ENCODE measurements around the gene ZNF384.

The ZNF384 gene

DNA sequence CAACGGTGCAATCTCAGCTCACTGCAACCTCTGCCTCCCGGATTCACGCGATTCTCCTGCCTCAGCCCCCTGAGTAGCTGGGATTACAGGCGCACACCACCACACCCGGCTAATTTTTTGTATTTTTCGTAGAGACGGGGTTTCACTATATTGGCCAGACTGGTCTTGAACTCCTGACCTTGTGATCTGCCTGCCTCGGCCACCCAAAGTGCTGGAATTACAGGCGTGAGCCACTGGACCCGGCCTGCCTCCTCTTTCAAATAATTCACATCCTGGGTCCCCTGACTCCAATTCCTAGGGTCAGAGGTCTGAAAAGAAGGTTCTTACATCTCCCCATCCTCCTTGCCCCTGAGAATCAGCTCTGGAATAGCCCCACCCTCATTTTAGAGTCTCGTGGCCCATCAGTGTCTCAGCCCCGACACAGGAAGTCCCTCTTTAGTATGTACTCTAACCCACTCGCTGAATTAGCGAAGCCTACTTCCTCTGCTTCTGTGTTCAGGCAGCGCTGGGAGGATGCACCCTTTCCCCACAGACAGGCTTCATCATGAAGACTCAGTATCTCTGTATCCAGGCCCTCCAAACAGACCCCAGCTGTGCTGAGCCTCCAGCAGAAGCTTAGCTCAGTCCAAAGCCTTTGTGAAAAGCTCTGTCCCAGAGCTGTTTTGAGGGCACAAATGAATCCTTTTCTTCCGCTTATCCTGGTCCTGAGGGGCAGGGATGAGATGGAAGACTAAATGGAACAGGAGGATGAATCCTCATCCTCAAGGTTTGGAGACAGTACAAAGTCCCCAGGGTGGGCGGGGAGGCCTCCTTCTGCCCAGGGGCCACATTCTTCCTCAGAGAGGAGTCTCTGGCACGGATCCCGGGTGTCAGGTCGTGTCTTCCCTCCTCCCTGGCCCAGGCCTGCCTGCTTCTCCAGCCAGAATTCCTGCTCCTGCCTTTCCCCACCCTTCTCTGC, 56.9 kb downstream of the ZNF384 start:
- TF ChIP-seq, protein P1, sequence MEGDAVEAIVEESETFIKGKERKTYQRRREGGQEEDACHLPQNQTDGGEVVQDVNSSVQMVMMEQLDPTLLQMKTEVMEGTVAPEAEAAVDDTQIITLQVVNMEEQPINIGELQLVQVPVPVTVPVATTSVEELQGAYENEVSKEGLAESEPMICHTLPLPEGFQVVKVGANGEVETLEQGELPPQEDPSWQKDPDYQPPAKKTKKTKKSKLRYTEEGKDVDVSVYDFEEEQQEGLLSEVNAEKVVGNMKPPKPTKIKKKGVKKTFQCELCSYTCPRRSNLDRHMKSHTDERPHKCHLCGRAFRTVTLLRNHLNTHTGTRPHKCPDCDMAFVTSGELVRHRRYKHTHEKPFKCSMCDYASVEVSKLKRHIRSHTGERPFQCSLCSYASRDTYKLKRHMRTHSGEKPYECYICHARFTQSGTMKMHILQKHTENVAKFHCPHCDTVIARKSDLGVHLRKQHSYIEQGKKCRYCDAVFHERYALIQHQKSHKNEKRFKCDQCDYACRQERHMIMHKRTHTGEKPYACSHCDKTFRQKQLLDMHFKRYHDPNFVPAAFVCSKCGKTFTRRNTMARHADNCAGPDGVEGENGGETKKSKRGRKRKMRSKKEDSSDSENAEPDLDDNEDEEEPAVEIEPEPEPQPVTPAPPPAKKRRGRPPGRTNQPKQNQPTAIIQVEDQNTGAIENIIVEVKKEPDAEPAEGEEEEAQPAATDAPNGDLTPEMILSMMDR (conservative IDR thresholded peaks at IDR 0.05; ENCODE audit: low read length) = no peak
- no peak for DNase-seq (ENCODE audit: low read depth)
- H3K4me3 ChIP-seq (ENCODE audit: low read length) = no peak overlapping the region

DNA sequence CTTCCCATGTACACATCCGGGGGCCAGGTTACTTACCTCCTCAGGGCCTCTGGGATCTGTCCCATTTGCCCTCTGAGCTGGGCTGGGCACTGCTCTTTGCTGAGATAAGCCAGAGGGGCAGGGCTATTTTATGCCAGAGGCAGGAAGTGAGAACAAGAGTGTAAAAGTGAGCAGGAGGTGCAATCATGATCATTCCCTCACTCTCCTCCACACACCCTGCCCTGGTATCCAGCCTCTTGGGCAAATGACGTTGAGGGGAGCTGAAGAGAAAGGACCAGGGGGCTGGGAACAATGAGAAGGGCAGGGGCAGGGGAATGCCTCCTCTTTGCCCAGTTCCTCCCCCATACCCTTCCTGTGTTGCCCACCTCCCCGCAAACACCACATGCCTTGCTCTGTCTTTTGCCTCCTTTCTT, 57.6 kb downstream of the ZNF384 start:
- DNase-seq (ENCODE audit: low read depth) = no peak
- H3K4me3 ChIP-seq (ENCODE audit: low read length) = no peak overlapping the region
- TF ChIP-seq, protein P1 (conservative IDR thresholded peaks at IDR 0.05; ENCODE audit: low read length) = no peak

DNA sequence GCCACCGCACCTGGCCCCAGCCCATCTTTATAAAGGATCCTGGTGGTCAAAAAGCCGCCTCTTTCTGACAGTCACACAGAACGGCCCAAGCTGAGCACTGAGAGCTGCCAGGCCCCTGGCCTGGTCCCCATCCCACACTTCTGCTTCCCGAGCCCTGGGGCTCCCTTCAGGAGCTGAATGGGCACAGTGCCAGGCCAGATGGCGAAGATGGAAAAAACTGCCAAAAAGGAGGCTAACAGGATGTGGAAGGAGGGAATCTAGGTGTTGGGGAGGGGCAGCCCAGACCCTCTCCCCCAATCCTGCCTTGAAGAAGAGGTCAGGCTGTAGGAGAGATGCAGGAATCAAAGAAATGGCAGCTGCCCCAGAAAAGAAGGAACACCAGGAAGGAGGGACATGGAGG, 58.4 kb downstream of the ZNF384 start:
- no peak overlapping the region for H3K4me3 ChIP-seq (ENCODE audit: low read length)
- no peak for DNase-seq (ENCODE audit: low read depth)
- TF ChIP-seq, protein P1 (conservative IDR thresholded peaks at IDR 0.05; ENCODE audit: low read length) = no peak

DNA sequence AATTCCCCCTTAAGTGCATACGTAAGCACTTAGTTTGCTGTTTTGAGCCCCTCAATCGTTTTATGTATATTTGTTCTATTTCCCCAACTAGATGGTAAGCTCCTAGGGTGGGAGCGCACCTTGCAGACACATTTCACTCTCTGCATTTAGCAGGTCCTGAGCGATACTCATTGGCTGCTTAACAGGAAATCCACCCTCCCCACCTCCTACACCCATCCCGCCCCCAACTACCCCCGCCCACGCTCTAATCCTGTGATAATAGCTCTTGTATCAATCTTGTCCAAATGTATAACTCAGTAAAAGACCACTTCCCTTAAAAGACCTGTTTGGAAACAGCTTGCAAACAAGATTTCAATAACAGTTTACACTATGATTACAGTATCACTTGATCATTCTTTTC, 61.6 kb downstream of the ZNF384 start:
- DNase-seq (ENCODE audit: low read depth) = no peak
- TF ChIP-seq, protein P1 (conservative IDR thresholded peaks at IDR 0.05; ENCODE audit: low read length) = no peak
- H3K4me3 ChIP-seq (ENCODE audit: low read length) = no peak overlapping the region

DNA sequence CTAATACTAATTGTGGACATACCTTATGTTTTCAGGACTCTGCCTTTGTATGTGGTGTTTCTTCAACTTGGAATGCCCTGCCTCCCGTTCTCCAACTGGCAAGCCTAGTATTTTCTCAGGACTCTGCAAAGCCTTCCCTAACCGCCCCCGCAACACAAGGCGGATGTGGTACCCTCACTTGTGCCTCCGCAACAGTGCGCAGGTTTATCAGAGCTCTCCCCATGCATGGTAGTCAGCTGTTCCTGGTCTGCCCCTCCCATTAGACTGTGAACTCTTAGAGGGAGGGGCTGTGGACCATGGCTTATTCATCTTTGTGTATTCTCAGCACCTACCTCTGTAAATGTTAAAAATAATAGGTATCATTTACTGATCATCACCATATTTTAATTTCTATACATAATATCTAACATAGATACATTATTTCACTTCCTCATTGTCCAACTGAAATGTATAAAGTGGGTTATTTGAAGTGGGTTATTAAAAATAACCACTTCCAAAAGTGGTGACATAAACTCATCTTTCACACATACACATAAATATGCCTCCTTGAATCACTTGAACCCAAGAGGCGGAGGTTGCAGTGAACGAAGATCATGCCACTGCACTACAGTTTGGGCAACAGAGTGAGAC, 62.4 kb downstream of the ZNF384 start:
- H3K4me3 ChIP-seq (ENCODE audit: low read length) = no peak overlapping the region
- no peak for DNase-seq (ENCODE audit: low read depth)
- TF ChIP-seq, protein P1 (conservative IDR thresholded peaks at IDR 0.05; ENCODE audit: low read length) = no peak

DNA sequence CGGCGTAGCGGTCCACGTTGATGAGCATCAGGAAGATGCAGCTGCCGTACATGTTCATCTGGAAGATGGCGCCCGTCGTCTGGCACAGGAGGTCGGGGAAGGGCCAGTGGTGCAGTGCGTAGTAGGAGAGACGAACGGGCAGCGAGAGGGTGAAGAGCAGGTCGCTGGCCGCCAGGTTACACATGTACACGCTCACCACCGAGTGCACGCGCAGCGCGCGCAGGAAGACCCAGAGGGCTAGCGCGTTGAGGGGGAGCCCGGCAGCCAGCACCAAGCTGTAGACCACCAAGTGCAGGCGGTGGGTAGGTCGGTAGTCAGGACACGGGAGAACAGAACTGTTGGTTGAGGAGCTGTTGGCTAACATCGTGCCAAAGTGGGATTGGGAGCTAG, 68.3 kb downstream of the ZNF384 start:
- TF ChIP-seq, protein P1 (conservative IDR thresholded peaks at IDR 0.05; ENCODE audit: low read length) = no peak
- no peak overlapping the region for H3K4me3 ChIP-seq (ENCODE audit: low read length)
- no peak for DNase-seq (ENCODE audit: low read depth)

Measured in AG10803 (cell line).